DMS 273 treated with DMSO at 0.1 percent for 48 hours (cell line): Measurements from ENCODE around the gene ST3GAL3.

Experiments used
- DNase-seq: peaks from one replicate; lab custom pipeline; 2025; lab: John Stamatoyannopoulos, UW

The ST3GAL3 gene

GRCh38 chr1:43707190-43708001 is at the start of gene ST3GAL3:
Gene ST3GAL3 (plus strand): TSS chr1:43707536. CDS start chr1:43736263, 28,727 bp downstream.
- DNase-seq, result peak; percentile 66

GRCh38 chr1:43659212-43660166 is 47.8 kb upstream of the ST3GAL3 start:
- DNase-seq, result no peak

- no peak for DNase-seq
Observed at GRCh38 chr1:43660355-43660754, 47.0 kb upstream of the ST3GAL3 start.

- no peak for DNase-seq
Observed at GRCh38 chr1:43664369-43664768, 43.0 kb upstream of the ST3GAL3 start.

- no peak for DNase-seq
Observed at GRCh38 chr1:43666608-43667007, 40.7 kb upstream of the ST3GAL3 start.

GRCh38 chr1:43668956-43669355 is 38.4 kb upstream of the ST3GAL3 start:
- no peak for DNase-seq

- DNase-seq, result no peak
Observed at GRCh38 chr1:43669878-43670277, 37.5 kb upstream of the ST3GAL3 start.

GRCh38 chr1:43671193-43671592 is 36.1 kb upstream of the ST3GAL3 start:
- no peak for DNase-seq

- no peak for DNase-seq
Observed at GRCh38 chr1:43671626-43672330, 35.6 kb upstream of the ST3GAL3 start.

- no peak for DNase-seq
Observed at GRCh38 chr1:43673261-43673660, 34.1 kb upstream of the ST3GAL3 start.

GRCh38 chr1:43678940-43679339 is 28.4 kb upstream of the ST3GAL3 start:
- no peak for DNase-seq

- DNase-seq, result no peak
Observed at GRCh38 chr1:43683560-43683959, 23.8 kb upstream of the ST3GAL3 start.

GRCh38 chr1:43686801-43687200 is 20.5 kb upstream of the ST3GAL3 start:
- DNase-seq, result no peak

- DNase-seq, result no peak
Observed at GRCh38 chr1:43687301-43688108, 19.8 kb upstream of the ST3GAL3 start.

GRCh38 chr1:43688109-43688387 is 19.3 kb upstream of the ST3GAL3 start:
- DNase-seq, result no peak

GRCh38 chr1:43688594-43689000 is 18.7 kb upstream of the ST3GAL3 start:
- DNase-seq, result no peak

GRCh38 chr1:43689289-43689688 is 18.0 kb upstream of the ST3GAL3 start:
- no peak for DNase-seq

- DNase-seq, result no peak
Observed at GRCh38 chr1:43691871-43692815, 15.2 kb upstream of the ST3GAL3 start.

GRCh38 chr1:43693371-43693770 is 14.0 kb upstream of the ST3GAL3 start:
- DNase-seq, result no peak

GRCh38 chr1:43699281-43699680 is 8.1 kb upstream of the ST3GAL3 start:
- DNase-seq, result no peak
